Choroid plexus epithelial cell (primary cell): Measurements from ENCODE around the gene TSC1.

Experiments used
- DNase-seq: peaks from one replicate; pipeline ENCODE4 v3.0.0-alpha.2; 2010; ENCODE audit warnings: low read depth
- H3K4me3 ChIP-seq: 2 replicates; pipeline ENCODE4 v1.5.1; 2011; ENCODE audit warnings: low read depth, mild to moderate bottlenecking, control low read depth, low read length, moderate library complexity
- CTCF ChIP-seq: conservative IDR thresholded peaks from 2 replicates; pipeline ENCODE4 v1.5.1; 2011; ENCODE audit warnings: low read depth, mild to moderate bottlenecking, control low read depth, inconsistent platforms, low read length, moderate library complexity

Gene TSC1

GRCh38 chr9:132983491-132984201, 39.2 kb upstream of the TSC1 start:
- no peak for DNase-seq
- no peak for TF ChIP-seq CTCF
- H3K4me3 ChIP-seq: no peak overlapping the region

- TF ChIP-seq CTCF: no peak
- no peak overlapping the region for H3K4me3 ChIP-seq
- DNase-seq: no peak
These were observed 38.0 kb upstream of the TSC1 start for GRCh38 chr9:132982458-132982857.

GRCh38 chr9:132980157-132980556, 35.7 kb upstream of the TSC1 start:
- H3K4me3 ChIP-seq: no peak overlapping the region
- no peak for TF ChIP-seq CTCF
- no peak for DNase-seq

DNA sequence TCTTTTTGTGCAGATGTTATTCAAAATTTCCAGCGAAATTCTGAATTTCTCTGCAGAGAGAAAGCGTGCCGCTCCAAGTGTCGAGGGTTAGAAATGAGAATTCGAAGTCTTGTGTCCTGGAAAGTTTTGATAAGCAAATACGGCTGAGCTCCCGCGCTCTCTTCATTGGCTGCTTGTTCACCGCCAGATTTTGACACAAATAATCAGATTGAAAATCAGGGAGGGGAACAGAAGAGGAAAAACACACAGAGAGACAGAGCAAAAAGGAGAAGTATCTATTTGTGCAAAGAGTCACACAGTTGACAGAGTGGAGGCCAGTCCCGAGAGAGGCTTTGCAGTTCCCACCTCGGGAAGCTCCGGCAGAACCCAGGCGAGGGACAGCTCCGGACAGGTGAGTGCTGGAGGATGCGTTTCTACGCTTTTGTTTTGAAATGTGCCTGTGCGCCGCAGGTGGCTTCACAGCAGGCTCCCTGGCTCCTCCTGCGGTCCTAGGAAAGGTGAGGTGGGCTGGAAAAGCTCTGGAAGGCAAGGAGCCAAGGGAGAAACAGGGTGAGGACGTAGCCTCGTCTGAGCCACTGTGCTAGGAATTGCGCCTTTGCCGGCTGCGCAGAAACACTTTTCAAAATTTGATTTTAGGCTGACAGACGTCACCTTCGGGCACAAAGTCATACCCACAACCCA, 34.2 kb upstream of the TSC1 start, which contains the start of gene GFI1B:
TSS of gene GFI1B (plus strand) at position 244 of the 681 bp plus-strand sequence. CDS start 7,985 bp downstream, outside the sequence.
- no peak for TF ChIP-seq CTCF
- H3K4me3 ChIP-seq: no peak within 1 kb of the TSS
- DNase-seq: no peak

- DNase-seq: no peak
- H3K4me3 ChIP-seq: no peak overlapping the region
- TF ChIP-seq CTCF: no peak
These were observed 33.7 kb upstream of the TSC1 start for GRCh38 chr9:132978112-132978450.

GRCh38 chr9:132976571-132976970, 32.2 kb upstream of the TSC1 start:
- no peak for DNase-seq
- no peak overlapping the region for H3K4me3 ChIP-seq
- TF ChIP-seq CTCF: no peak

GRCh38 chr9:132975961-132976360, 31.5 kb upstream of the TSC1 start:
- DNase-seq: no peak
- no peak for TF ChIP-seq CTCF
- no peak overlapping the region for H3K4me3 ChIP-seq
